GM12801 (cell line): ENCODE measurements around the gene MSRB3.

Source experiments
- TF ChIP-seq, protein P1 (sequence below): IDR thresholded peaks from one replicate; pipeline ENCODE4 v1.5.1; 2011; ENCODE audit warnings: control low read depth; ENCODE audit not compliant: insufficient read length; ENCODE audit errors: extremely low read depth

MSRB3 gene

DNA sequence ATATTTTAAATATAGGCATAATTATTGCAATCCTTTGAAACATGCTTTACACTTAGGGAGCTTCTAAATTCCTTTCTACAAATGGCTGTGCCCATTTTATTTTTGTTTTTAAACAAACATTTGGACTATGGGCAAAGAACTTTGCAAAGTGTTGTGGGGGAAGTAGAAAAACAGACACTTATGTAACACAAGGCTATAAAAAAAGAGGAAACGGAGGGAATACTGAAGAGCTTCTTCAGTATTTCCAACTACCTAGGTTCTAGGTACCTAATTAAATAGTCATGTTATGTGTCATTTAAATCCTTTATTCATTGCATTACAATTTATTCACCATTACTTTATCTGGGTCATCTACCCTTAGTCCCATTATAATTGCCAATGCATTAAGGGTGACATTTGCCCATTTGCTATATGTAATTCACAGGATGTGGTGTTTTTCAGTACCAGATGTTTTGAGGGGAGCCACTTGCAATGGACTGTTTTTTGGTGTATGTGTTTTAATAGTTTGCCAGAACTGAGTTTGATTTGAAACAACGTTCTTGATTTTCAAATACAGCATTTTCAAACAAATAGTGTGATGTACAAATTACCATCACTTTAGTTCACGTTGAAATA, 1.5 kb upstream of the MSRB3 start:
- TF ChIP-seq, protein P1, sequence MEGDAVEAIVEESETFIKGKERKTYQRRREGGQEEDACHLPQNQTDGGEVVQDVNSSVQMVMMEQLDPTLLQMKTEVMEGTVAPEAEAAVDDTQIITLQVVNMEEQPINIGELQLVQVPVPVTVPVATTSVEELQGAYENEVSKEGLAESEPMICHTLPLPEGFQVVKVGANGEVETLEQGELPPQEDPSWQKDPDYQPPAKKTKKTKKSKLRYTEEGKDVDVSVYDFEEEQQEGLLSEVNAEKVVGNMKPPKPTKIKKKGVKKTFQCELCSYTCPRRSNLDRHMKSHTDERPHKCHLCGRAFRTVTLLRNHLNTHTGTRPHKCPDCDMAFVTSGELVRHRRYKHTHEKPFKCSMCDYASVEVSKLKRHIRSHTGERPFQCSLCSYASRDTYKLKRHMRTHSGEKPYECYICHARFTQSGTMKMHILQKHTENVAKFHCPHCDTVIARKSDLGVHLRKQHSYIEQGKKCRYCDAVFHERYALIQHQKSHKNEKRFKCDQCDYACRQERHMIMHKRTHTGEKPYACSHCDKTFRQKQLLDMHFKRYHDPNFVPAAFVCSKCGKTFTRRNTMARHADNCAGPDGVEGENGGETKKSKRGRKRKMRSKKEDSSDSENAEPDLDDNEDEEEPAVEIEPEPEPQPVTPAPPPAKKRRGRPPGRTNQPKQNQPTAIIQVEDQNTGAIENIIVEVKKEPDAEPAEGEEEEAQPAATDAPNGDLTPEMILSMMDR, result no peak

- TF ChIP-seq, protein P1, result no peak
Observed at GRCh38 chr12:65277994-65278575, 398 bp upstream of the MSRB3 start.

- TF ChIP-seq, protein P1, result no peak
Observed at GRCh38 chr12:65279369-65280112, 1.1 kb downstream of the MSRB3 start.

GRCh38 chr12:65280306-65280705, 1.8 kb downstream of the MSRB3 start:
- TF ChIP-seq, protein P1, result no peak

DNA sequence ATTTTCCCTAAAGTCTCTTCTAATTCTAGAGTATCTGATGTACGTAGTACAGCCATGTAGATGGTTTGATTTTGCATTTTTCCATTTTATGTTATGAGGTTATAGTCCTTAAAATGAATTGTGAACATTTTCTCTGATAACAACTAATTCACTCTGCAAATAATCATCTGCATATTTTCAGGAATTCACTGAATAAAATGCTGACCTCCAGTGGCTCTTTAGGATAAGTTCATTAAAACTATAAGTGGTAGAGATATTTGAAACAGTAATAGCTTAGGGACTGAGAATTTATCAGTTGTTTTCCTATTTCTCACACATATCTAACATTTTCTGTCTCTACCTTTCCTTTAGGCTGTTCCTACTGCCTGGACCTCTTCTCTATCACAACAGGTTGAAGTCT, 4.4 kb downstream of the MSRB3 start:
- TF ChIP-seq, protein P1, result no peak

- TF ChIP-seq, protein P1, result no peak
Observed at GRCh38 chr12:65287426-65287825, 8.9 kb downstream of the MSRB3 start.

DNA sequence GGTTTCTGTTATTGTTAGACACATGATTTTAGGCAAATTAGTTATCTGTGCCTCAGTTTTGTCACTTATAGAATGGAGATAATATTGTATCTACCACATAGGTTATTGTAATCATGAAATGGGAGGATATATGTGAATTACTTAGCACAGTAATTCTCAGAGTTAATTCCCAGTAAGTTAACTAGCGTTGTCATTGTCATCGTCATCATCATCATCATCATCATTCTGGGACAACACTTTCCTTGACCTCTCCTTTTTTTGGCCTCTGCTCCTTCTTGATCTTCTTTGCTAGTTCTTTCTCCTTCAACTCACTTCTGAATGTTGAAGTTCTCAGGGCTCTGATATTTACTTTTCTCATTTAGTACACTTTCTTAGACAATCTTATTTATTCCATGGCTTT, 13.8 kb downstream of the MSRB3 start:
- TF ChIP-seq, protein P1, result no peak
